ENCODE measurements around the gene MYZAP.

DNA sequence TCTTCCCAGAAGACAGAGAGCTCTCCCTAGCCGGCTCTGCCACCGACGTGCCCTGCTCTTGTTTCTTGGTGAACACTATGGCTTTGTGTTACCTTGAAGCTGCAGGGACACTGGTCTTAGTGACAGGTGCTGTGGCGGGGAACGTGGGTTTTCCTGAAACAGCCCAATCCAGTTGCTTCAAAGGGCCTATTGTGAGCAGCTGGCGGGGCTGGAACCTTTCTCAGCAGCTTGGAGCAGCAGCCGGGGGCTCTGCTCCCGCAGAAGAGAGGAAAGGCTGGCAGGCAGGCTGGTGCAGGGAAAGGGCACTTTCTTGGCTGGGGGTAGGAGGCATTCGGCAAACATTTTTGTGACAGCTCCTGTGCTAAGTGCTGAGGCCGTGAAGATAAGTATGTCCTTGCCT lies 12.8 kb downstream of the MYZAP start:
- TF ChIP-seq, protein P1, sequence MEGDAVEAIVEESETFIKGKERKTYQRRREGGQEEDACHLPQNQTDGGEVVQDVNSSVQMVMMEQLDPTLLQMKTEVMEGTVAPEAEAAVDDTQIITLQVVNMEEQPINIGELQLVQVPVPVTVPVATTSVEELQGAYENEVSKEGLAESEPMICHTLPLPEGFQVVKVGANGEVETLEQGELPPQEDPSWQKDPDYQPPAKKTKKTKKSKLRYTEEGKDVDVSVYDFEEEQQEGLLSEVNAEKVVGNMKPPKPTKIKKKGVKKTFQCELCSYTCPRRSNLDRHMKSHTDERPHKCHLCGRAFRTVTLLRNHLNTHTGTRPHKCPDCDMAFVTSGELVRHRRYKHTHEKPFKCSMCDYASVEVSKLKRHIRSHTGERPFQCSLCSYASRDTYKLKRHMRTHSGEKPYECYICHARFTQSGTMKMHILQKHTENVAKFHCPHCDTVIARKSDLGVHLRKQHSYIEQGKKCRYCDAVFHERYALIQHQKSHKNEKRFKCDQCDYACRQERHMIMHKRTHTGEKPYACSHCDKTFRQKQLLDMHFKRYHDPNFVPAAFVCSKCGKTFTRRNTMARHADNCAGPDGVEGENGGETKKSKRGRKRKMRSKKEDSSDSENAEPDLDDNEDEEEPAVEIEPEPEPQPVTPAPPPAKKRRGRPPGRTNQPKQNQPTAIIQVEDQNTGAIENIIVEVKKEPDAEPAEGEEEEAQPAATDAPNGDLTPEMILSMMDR (conservative IDR thresholded peaks at IDR 0.05; ENCODE audit: low read depth, low read length), result no peak
- TF ChIP-seq, protein P2, sequence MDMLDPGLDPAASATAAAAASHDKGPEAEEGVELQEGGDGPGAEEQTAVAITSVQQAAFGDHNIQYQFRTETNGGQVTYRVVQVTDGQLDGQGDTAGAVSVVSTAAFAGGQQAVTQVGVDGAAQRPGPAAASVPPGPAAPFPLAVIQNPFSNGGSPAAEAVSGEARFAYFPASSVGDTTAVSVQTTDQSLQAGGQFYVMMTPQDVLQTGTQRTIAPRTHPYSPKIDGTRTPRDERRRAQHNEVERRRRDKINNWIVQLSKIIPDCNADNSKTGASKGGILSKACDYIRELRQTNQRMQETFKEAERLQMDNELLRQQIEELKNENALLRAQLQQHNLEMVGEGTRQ (IDR thresholded peaks at IDR 0.05; ENCODE audit: low read depth, low read length), result no peak
- TF ChIP-seq POLR2A (IDR thresholded peaks at IDR 0.05; ENCODE audit: low read depth, low read length) (no peak), MAZ (IDR thresholded peaks at IDR 0.05; ENCODE audit: borderline replicate concordance, low read depth, low read length) (no peak), CEBPB (IDR thresholded peaks at IDR 0.05; ENCODE audit: low read depth, low read length) (no peak), SMC3 (IDR thresholded peaks at IDR 0.05; ENCODE audit: low read depth, low read length) (no peak), FOS (IDR thresholded peaks at IDR 0.05; ENCODE audit: low read depth, low read length) (no peak), RCOR1 (IDR thresholded peaks at IDR 0.05; ENCODE audit: insufficient replicate concordance, low read length) (no peak), RAD21 (IDR thresholded peaks at IDR 0.05; ENCODE audit: low read length) (no peak), CHD1 (IDR thresholded peaks at IDR 0.05; ENCODE audit: low read depth, low read length) (no peak), BHLHE40 (IDR thresholded peaks at IDR 0.05; ENCODE audit: low read depth, low read length) (no peak), RFX5 (IDR thresholded peaks at IDR 0.05; ENCODE audit: low read depth, low read length) (no peak), MAFK (IDR thresholded peaks at IDR 0.05; ENCODE audit: low read depth, low read length) (no peak)
- TF ChIP-seq, protein P3, sequence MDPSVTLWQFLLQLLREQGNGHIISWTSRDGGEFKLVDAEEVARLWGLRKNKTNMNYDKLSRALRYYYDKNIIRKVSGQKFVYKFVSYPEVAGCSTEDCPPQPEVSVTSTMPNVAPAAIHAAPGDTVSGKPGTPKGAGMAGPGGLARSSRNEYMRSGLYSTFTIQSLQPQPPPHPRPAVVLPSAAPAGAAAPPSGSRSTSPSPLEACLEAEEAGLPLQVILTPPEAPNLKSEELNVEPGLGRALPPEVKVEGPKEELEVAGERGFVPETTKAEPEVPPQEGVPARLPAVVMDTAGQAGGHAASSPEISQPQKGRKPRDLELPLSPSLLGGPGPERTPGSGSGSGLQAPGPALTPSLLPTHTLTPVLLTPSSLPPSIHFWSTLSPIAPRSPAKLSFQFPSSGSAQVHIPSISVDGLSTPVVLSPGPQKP (IDR thresholded peaks at IDR 0.05; ENCODE audit: borderline replicate concordance, low read depth, low read length), result no peak
